GM13976 (cell line): ENCODE data around the gene EML6.

ENCODE experiments used
- DNase-seq: peaks from one replicate; pipeline ENCODE4 v3.0.0; 2012; ENCODE audit warnings: low spot score
- in situ Hi-C: fragments of 300-500 bp; cut with MboI; formaldehyde crosslinking; loops from one replicate; pipeline ENCODE4 v1.12.0; 2022; ENCODE audit warnings: low sequenced_read_pairs, mixed read lengths, inconsistent platforms; ENCODE audit not compliant: unreplicated experiment
- TF ChIP-seq, protein P1 (sequence below): IDR thresholded peaks from 2 replicates; pipeline ENCODE4 v1.5.1; 2012; ENCODE audit warnings: borderline replicate concordance, mild to moderate bottlenecking; ENCODE audit not compliant: insufficient read depth; ENCODE audit errors: extremely low read depth, missing control alignments, control extremely low read depth

EML6 gene

GRCh38 chr2:54740333-54740732 is 16.9 kb downstream of the EML6 start:
- in situ Hi-C loops: no loop called here
- DNase-seq: no peak
- TF ChIP-seq, protein P1, sequence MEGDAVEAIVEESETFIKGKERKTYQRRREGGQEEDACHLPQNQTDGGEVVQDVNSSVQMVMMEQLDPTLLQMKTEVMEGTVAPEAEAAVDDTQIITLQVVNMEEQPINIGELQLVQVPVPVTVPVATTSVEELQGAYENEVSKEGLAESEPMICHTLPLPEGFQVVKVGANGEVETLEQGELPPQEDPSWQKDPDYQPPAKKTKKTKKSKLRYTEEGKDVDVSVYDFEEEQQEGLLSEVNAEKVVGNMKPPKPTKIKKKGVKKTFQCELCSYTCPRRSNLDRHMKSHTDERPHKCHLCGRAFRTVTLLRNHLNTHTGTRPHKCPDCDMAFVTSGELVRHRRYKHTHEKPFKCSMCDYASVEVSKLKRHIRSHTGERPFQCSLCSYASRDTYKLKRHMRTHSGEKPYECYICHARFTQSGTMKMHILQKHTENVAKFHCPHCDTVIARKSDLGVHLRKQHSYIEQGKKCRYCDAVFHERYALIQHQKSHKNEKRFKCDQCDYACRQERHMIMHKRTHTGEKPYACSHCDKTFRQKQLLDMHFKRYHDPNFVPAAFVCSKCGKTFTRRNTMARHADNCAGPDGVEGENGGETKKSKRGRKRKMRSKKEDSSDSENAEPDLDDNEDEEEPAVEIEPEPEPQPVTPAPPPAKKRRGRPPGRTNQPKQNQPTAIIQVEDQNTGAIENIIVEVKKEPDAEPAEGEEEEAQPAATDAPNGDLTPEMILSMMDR: no peak

DNA sequence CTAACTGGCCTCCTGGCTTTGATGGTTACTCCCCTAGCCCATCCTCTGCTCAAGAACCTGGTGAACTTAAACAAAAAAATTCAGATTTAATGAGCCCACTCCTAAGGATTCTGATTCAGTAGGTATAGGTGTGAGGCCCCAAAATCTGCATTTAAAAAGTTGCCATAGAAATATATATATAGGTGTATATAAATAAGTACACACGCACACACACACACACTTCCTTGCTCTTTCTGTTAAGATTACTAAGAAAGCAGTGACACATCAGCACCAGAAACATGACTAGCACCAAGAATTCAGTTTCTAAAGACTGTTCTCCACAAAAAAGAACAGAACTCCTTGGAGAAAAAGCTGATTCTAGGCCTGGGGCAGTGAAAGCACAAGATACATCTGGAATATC is 17.8 kb downstream of the EML6 start:
- in situ Hi-C loops: no loop called here
- DNase-seq: no peak
- TF ChIP-seq, protein P1: no peak

- DNase-seq: no peak
- TF ChIP-seq, protein P1: no peak
- in situ Hi-C loops: no loop called here
Measured at GRCh38 chr2:54750040-54750439, 26.6 kb downstream of the EML6 start.

DNA sequence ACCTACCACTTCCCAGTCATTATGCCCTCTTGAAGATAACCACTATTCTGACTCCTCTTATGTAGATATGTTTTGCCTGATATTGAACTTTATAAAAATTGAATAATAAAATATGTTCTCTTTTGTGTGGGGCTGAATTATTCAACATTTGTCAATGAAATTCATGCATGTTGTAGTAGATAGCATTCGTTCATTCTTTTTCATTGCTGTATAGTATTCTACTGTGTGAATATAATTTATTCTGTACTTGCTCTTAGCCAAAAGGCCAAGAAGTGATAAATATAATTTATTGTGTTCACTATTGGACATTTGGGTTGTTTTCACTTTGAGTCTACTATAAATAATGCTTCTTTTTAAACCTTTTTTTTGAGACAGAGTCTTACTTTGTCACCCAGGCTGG is 29.0 kb downstream of the EML6 start:
- TF ChIP-seq, protein P1: no peak
- in situ Hi-C loops: no loop called here
- no peak for DNase-seq

DNA sequence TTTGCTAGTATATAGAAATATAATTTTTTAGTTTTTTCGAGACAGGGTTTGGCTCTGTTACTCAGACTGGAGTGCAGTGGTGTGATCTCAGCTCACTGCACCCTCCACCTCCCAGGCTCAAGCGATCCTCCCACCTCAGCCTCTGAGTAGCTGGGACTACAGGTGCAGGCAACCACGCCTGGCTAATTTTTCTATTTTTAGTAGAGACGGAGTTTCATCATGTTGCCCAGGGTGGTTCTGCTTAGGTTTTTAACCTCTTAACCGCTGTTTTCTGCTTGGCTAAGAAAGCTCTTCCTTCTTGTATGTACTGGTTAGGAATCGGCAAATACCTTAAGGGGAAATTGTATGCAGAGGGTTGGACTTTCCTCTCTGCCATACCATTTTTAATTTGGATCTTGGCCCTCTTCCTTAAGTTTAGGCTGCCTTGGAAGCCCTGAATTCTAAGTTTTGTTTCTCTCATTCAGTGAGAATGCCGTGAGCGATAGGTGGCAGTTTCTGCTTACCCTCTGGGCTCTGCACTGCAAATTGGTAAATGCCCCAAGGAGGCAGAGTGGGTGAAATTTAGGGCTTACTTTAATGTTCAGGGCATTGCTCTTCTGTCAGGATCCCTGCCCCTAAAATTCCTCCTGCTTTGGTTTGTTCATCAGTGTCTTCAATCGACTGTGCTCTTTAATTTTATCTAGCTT is 32.3 kb downstream of the EML6 start:
- no peak for DNase-seq
- in situ Hi-C loops: no loop called here
- TF ChIP-seq, protein P1: peak; percentile 35

GRCh38 chr2:54757500-54757899 is 34.0 kb downstream of the EML6 start:
- TF ChIP-seq, protein P1: no peak
- in situ Hi-C loops: no loop called here
- DNase-seq: peak; percentile 19
